ENCODE data around the gene HS3ST5.

DNA sequence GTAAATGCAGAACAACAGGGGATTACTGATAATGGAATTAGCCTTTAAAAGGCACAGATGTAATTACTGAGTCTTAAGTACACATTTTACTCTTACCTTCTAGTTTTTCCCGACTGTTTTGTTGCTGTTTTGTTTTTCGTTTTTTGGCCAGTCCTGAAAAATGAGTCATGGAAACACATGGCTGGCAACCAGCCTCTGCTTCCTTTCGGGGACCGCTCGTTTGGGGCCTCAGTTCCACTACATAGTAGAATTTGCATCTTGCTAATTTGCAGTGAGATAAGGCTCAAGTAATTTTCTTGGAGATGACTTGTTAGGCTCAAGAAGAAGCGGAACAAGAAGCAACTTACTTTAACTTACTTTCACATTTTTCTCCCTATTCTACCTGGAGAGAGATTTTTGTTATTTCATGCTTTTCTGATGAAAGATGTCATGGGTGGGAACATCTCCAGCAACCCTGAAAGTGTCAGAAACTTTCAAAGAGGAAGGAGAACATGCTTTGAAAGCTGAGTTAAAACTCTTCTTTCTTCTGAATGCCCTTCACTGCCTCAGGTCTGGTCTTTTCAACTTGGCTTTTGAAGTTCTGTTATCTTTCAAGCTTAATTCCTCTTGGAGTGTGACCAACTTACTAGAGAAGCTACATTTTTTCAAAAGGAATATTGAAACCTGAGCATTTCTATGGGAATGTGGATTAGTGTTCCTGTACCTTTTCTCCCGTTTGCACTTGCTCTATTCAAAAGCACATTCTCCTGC, 300.4 kb downstream of the HS3ST5 start:
- TF ChIP-seq, protein P1, sequence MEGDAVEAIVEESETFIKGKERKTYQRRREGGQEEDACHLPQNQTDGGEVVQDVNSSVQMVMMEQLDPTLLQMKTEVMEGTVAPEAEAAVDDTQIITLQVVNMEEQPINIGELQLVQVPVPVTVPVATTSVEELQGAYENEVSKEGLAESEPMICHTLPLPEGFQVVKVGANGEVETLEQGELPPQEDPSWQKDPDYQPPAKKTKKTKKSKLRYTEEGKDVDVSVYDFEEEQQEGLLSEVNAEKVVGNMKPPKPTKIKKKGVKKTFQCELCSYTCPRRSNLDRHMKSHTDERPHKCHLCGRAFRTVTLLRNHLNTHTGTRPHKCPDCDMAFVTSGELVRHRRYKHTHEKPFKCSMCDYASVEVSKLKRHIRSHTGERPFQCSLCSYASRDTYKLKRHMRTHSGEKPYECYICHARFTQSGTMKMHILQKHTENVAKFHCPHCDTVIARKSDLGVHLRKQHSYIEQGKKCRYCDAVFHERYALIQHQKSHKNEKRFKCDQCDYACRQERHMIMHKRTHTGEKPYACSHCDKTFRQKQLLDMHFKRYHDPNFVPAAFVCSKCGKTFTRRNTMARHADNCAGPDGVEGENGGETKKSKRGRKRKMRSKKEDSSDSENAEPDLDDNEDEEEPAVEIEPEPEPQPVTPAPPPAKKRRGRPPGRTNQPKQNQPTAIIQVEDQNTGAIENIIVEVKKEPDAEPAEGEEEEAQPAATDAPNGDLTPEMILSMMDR (IDR thresholded peaks at IDR 0.05; ENCODE audit: low read depth, low read length) = no peak
- TF ChIP-seq EZH2phosphoT487 (IDR thresholded peaks at IDR 0.05; ENCODE audit: low read depth) = no peak

All from OCI-LY3 (cell line).